HG02885 (cell line): ENCODE data around the gene IL17REL.
A peak's percentile ranks its signal among the peaks of the same experiment; 100 is the strongest.

Experiments
- ATAC-seq: cut with Tn5 transposase; IDR thresholded peaks from one replicate; pipeline ENCODE4 v1.9.1; 2021; ENCODE audit warnings: mild to moderate bottlenecking; ENCODE audit not compliant: unreplicated experiment, poor library complexity

The IL17REL gene

GRCh38 chr22:49960159-49961004 is 52.2 kb downstream of the IL17REL start, which contains the start of gene PIM3:
PIM3 (plus strand) TSS chr22:49960772; CDS start chr22:49960948, 176 bp downstream.
- ATAC-seq: peak; percentile 72

- peak; percentile 7 for ATAC-seq
These were observed 52.8 kb downstream of the IL17REL start for GRCh38 chr22:49959782-49960158.

GRCh38 chr22:49958931-49959781 is 53.4 kb downstream of the IL17REL start:
- ATAC-seq: no peak

GRCh38 chr22:49958366-49958921 is 54.1 kb downstream of the IL17REL start:
- no peak for ATAC-seq

- no peak for ATAC-seq
These were observed 54.7 kb downstream of the IL17REL start for GRCh38 chr22:49957826-49958365.

GRCh38 chr22:49956914-49957825 is 55.4 kb downstream of the IL17REL start:
- no peak for ATAC-seq

GRCh38 chr22:49956418-49956770 is 56.2 kb downstream of the IL17REL start:
- no peak for ATAC-seq

- no peak for ATAC-seq
These were observed 56.8 kb downstream of the IL17REL start for GRCh38 chr22:49955581-49956417.

GRCh38 chr22:49954991-49955580 is 57.5 kb downstream of the IL17REL start:
- ATAC-seq: no peak

GRCh38 chr22:49954354-49954753 is 58.2 kb downstream of the IL17REL start:
- no peak for ATAC-seq

GRCh38 chr22:49953680-49954344 is 58.8 kb downstream of the IL17REL start:
- no peak for ATAC-seq

GRCh38 chr22:49953027-49953679 is 59.4 kb downstream of the IL17REL start:
- ATAC-seq: no peak

GRCh38 chr22:49951986-49952896 is 60.3 kb downstream of the IL17REL start:
- no peak for ATAC-seq

GRCh38 chr22:49951678-49951985 is 60.9 kb downstream of the IL17REL start:
- ATAC-seq: no peak

GRCh38 chr22:49951000-49951677 is 61.4 kb downstream of the IL17REL start:
- ATAC-seq: no peak

GRCh38 chr22:49950396-49950994 is 62.1 kb downstream of the IL17REL start:
- ATAC-seq: no peak
